Caco-2 (cell line): Measurements from ENCODE around the gene AUTS2. TPM values are rescaled to one million over a fixed set of nuclear protein-coding genes. Genes with fewer than 3 reads are reported as not detected.
"Not testable (repeated sequence)": the region's sequence is repeated elsewhere in the genome, so short reads cannot be mapped to it uniquely, and the experiment has no call there.

Experiments used
- BruUV-seq: library from RNA; stranded (reverse); fragments of 400-500 nt; replicated peaks from 2 replicates; lab custom pipeline; 2021; lab: Mats Ljungman, UMichigan
- CTCF ChIA-PET: fragments of 300-600 bp; sonication (Branson Sonifier 250); formaldehyde crosslinking; loops from one replicate; lab custom pipeline; 2022; ENCODE audit warnings: antibody characterized with exemption; lab: Charles Lee
- POLR2A ChIA-PET: fragments of 300-600 bp; sonication (Branson Sonifier 250); formaldehyde crosslinking; loops from one replicate; lab custom pipeline; 2022; ENCODE audit warnings: antibody characterized with exemption; lab: Charles Lee
- DNase-seq, 2 experiments: peaks; one replicate each; pipeline versions ENCODE4 v3.0.0 to v3.0.0-alpha.2; 2020 to 2022
- H3K27me3 ChIP-seq: replicated peaks from 2 replicates; pipeline ENCODE4 v1.6.0; 2011; ENCODE audit warnings: low read length; ENCODE audit not compliant: control insufficient read depth, insufficient read depth
- H3K36me3 ChIP-seq: 2 replicates; pipeline ENCODE4 v1.5.1; 2011; ENCODE audit warnings: low read length; ENCODE audit not compliant: control insufficient read depth, insufficient read depth
- H3K4me1 ChIP-seq: fragments of 250-450 bp; sonication (Bioruptor Pico); 2 replicates; pipeline ENCODE4 v1.5.1; 2020; ENCODE audit warnings: mild to moderate bottlenecking
- H3K4me3 ChIP-seq: 2 replicates; pipeline ENCODE4 v1.5.1; 2011; ENCODE audit warnings: low read depth, mild to moderate bottlenecking, control low read depth, low read length
- H3K9me3 ChIP-seq: fragments of 250-450 bp; sonication (Bioruptor Pico); 2 replicates; pipeline ENCODE4 v1.5.1; 2020; ENCODE audit warnings: mild to moderate bottlenecking, moderate library complexity
- H3K27ac Mint-ChIP-seq: one replicate; pipeline ENCODE4 v1.8.0; 2022; ENCODE audit warnings: mixed read lengths; ENCODE audit not compliant: unreplicated experiment
- H3K27me3 Mint-ChIP-seq: one replicate; pipeline ENCODE4 v1.8.0; 2022; ENCODE audit warnings: mixed read lengths; ENCODE audit not compliant: insufficient read depth, unreplicated experiment
- H3K36me3 Mint-ChIP-seq: one replicate; pipeline ENCODE4 v1.8.0; 2022; ENCODE audit warnings: mild to moderate bottlenecking, mixed read lengths; ENCODE audit not compliant: insufficient read depth, unreplicated experiment
- H3K4me1 Mint-ChIP-seq: one replicate; pipeline ENCODE4 v1.8.0; 2022; ENCODE audit warnings: low read depth, mixed read lengths; ENCODE audit not compliant: unreplicated experiment
- H3K4me3 Mint-ChIP-seq: one replicate; pipeline ENCODE4 v1.8.0; 2022; ENCODE audit warnings: mild to moderate bottlenecking, moderate library complexity, mixed read lengths; ENCODE audit not compliant: unreplicated experiment
- H3K9me3 Mint-ChIP-seq: one replicate; pipeline ENCODE4 v1.8.0; 2022; ENCODE audit warnings: mixed read lengths; ENCODE audit not compliant: unreplicated experiment
- intact Hi-C: fragments of 100-400 bp; cut with micrococcal nuclease; formaldehyde crosslinking; loops from one replicate; pipeline ENCODE4 v1.10.0; 2022; ENCODE audit not compliant: unreplicated experiment
- total RNA-seq: library from RNA; stranded (reverse); gene quantifications from 2 replicates; pipeline ENCODE4 v1.2.3, GENCODE V29; 2022
- TF ChIP-seq, protein P1 (sequence below), 2 experiments: fragments of 200-600 bp in 1 of 2; IDR thresholded peaks; 1 replicate in 1 of 2; 2 replicates in 1 of 2; pipeline versions ENCODE4 v1.5.1 to v1.8.0; 2011 to 2022; ENCODE audit warnings: antibody characterized with exemption in 1 of 2, control low read depth in 1 of 2, inconsistent platforms in 1 of 2, low read depth in 1 of 2, low read length in 1 of 2, mild to moderate bottlenecking in 1 of 2, moderate library complexity in 1 of 2; ENCODE audit not compliant: insufficient read depth in 1 of 2, severe bottlenecking in 1 of 2, unreplicated experiment in 1 of 2

The AUTS2 gene
- total RNA-seq, 1 experiment from 2014 or later = 37.1 TPM

DNA sequence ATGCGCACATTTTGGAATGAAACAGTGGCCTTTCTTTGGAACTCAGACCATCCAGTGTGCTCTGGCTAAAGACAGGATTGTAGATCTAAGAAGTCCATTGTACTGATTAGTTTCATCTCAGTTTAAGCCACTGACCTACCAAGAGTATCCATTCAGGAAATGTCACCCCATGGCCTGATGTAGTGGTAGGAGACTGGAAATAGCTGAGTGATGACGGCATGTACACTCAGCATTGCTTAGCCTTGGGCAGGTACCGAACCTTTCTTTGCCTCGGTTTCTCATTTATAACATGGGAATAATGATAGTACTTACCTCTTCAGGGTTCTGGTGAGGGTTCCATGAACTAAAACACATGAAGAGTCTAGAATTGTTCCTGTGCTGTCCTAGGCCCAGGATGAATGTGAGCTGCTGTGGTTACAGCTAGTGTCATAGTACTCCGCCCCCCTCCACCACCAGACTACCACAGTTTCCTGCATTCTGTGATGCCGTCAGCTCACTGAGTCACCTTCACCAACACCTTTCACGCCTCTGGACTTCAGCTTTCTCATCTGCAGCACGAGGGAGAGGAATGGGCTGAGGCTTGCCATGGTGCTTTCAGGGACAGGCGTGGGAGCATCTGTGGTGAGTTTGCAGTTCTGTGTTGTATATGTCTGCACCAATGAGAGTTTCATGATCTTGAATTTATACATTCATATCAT, 1049.7 kb downstream of the AUTS2 start:
- intact Hi-C loops = no loop called here
- BruUV-seq = no TSS peak
- no peak overlapping the region for H3K4me3 ChIP-seq
- ChIA-PET POLR2A (no interaction called here), CTCF (no interaction called here)
- H3K9me3 ChIP-seq = no peaks in the 10 kb centered on the region
- Mint-ChIP-seq H3K9me3 (no peaks in the 10 kb centered on the region), H3K36me3 (no peaks in the 10 kb centered on the region), H3K4me3 (no peak overlapping the region), H3K27ac (no peak overlapping the region), H3K27me3 (no peaks in the 10 kb centered on the region), H3K4me1 (no peaks in the 10 kb centered on the region)
- DNase-seq = no peak
- no peaks in the 10 kb centered on the region for H3K4me1 ChIP-seq
- TF ChIP-seq, protein P1, sequence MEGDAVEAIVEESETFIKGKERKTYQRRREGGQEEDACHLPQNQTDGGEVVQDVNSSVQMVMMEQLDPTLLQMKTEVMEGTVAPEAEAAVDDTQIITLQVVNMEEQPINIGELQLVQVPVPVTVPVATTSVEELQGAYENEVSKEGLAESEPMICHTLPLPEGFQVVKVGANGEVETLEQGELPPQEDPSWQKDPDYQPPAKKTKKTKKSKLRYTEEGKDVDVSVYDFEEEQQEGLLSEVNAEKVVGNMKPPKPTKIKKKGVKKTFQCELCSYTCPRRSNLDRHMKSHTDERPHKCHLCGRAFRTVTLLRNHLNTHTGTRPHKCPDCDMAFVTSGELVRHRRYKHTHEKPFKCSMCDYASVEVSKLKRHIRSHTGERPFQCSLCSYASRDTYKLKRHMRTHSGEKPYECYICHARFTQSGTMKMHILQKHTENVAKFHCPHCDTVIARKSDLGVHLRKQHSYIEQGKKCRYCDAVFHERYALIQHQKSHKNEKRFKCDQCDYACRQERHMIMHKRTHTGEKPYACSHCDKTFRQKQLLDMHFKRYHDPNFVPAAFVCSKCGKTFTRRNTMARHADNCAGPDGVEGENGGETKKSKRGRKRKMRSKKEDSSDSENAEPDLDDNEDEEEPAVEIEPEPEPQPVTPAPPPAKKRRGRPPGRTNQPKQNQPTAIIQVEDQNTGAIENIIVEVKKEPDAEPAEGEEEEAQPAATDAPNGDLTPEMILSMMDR (IDR thresholded peaks at IDR 0.05; ENCODE audit: insufficient read depth in 1 of 2, low read depth in 1 of 2, low read length in 1 of 2, severe bottlenecking in 1 of 2, unreplicated experiment in 1 of 2) = no peak
- H3K27me3 ChIP-seq = no peaks in the 10 kb centered on the region
- no peaks in the 10 kb centered on the region for H3K36me3 ChIP-seq

DNA sequence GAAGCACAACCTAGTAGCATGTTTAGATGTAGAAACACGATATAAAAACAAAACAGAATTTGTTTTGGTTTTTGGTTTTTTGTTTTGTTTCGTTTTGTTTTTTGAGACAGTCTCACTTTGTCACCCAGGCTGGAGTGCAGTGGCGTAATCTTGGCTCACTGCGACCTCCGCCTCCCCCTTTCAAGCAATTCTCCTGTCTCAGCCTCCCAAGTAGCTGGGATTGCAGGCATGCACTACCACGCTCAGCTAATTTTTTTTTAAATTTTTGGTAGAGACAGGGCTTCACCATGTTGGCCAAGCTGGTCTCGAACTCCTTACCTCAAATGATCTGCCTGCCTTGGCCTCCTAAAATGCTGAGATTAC, 1050.2 kb downstream of the AUTS2 start:
- H3K36me3 ChIP-seq, POLR2A ChIA-PET, H3K4me1 ChIP-seq, intact Hi-C loops, H3K27me3 ChIP-seq, H3K4me3 Mint-ChIP-seq, DNase-seq, BruUV-seq, H3K27ac Mint-ChIP-seq, H3K27me3 Mint-ChIP-seq, H3K4me3 ChIP-seq, H3K9me3 Mint-ChIP-seq, H3K4me1 Mint-ChIP-seq, CTCF ChIA-PET, H3K36me3 Mint-ChIP-seq, H3K9me3 ChIP-seq: not testable (repeated sequence)

DNA sequence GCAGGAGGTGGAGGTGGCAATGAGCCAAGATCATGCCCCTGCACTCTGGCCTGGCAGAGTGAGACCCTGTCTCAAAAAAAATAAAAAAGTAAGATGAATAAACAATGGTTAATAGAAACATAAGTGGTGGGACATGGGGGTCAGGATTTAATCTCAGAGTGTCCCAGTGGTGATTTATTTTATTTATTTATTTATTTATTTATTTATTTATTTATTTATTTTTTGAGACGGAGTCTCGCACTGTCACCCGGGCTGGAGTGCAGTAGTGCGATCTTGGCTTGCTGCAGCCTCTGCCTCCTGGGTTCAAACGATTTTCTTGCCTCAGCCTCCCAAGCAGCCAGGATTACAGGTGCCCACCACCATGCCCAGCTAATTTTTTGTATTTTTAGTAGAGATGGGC, 1051.0 kb downstream of the AUTS2 start:
- no peak overlapping the region for H3K4me3 ChIP-seq
- Mint-ChIP-seq H3K4me3 (no peak overlapping the region), H3K36me3 (no peaks in the 10 kb centered on the region), H3K4me1 (no peaks in the 10 kb centered on the region), H3K27ac (no peak overlapping the region), H3K9me3 (no peaks in the 10 kb centered on the region), H3K27me3 (no peaks in the 10 kb centered on the region)
- no peaks in the 10 kb centered on the region for H3K27me3 ChIP-seq
- no peaks in the 10 kb centered on the region for H3K36me3 ChIP-seq
- BruUV-seq = no TSS peak
- intact Hi-C loops = no loop called here
- DNase-seq = no peak
- TF ChIP-seq, protein P1 (IDR thresholded peaks at IDR 0.05; ENCODE audit: insufficient read depth in 1 of 2, low read depth in 1 of 2, low read length in 1 of 2, severe bottlenecking in 1 of 2, unreplicated experiment in 1 of 2) = no peak
- CTCF ChIA-PET = no interaction called here
- H3K9me3 ChIP-seq = no peaks in the 10 kb centered on the region
- H3K4me1 ChIP-seq = no peaks in the 10 kb centered on the region
- POLR2A ChIA-PET = no interaction called here
